Measurements from ENCODE around the gene SMAD5.

The SMAD5 gene

DNA sequence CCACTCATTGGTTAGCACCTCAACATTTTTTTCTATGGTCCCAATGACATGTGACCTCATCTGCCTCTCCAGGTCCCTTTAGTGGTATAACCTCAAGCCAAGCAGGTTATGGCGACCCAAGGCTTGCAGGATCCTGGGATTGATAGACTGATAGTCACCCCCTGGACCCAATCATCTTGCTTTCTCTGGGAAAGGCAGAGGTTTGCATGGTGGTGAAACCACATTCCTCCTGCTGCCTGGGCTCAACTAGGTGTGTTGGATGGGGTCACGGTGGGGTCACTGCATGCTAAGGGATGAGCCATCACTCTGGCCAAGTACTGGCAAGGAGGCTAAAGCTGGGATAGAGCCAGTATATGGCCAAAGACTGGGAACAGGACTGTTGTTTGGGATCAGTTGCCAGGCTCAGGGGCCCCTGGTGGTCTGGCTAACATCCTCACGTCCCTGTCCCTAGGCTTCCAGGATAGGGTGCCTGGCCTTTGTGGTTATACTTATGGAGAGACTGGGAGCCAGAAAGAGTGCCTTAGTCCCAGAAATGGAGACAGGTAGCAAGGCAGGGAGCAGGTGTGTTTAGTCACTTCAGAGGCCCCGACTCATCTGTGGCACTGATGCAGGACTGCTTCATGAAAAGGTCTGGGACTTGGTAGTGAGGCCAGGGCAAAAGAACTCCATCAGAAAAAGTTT is 65.0 kb downstream of the SMAD5 start:
- DNase-seq (ENCODE audit: low spot score) = peak; percentile 12

DNA sequence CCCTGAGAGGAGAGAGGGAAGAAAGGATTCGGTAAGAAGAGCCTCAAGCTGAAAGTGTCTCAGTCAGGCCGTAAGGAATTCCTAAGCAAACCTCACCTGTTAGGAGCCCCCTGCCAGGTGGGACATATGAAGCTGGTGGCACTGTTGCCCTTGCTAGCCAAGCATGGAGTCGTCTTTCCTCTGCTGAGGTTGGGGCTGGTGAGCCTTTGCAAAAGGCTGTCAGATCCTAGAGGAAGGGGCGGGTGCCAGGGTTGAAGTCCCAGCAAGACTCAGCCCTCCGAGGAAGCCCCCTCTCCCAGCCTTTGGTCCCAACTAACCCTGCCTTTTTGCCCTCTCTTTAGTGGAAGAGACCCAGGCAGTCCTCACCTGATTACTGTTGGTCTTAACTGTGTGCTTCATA is 65.8 kb downstream of the SMAD5 start:
- DNase-seq (ENCODE audit: low spot score) = peak; percentile 46

DNA sequence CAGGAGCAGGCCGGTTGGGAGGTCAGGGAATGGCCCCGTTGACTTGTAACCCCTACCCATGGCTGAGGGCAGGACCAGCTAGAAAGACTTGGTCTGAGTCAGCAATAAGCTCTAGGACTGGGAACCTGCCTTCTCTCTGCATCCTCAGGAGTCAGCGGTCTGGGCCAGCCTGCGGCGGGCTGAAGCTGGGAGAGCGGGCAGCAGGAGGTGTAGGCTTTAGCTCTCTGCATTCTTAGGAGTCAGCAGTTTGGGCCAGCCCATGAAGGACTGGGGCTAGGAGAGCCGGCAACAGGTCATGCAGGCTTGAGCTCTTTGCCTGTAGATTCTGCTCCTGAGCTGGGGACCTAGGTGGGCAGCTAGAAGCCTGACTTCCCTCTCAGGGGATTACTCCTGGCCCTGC is 66.8 kb downstream of the SMAD5 start:
- no peak for DNase-seq (ENCODE audit: low spot score)

DNA sequence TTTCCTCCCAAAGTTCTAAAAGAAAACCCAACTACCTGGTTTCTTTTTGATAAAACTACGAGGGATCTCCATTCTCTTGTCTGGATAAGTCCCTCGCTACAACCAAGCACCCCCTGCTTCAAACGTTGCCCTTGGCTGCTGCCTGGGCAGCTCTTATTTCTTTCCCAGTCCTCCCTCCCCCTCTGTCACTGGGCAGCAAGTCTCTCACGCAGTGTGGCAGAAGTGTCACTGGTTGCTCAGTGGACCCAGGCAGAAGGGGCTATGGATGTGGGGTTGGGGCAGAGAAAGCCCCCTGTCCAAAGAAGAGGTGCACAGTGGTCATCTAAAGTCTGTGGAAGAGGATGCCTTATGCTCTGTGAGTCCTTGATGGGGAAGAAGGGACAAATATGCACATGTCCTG is 67.5 kb downstream of the SMAD5 start:
- DNase-seq (ENCODE audit: low spot score) = peak; percentile 42

DNA sequence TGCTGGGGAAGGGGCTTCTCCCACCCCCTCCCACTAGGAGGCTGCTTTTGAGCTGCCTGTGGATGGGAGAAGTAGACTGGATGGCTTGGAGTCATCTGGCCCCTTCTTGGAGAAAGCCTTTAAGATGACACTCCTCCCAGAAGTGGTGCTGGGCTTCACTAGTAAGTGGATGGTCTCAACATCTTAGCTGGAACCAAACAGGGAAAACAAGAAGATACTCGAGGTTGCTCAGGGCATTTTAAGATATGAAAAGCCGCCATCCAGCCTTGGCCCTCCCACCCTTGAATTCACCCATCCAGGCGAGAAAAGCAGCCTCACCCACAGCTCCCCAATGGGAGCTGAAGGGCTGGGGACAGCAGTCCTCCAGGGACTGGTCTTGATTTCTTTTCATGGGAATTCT is 68.1 kb downstream of the SMAD5 start:
- DNase-seq (ENCODE audit: low spot score) = peak; percentile 28

DNA sequence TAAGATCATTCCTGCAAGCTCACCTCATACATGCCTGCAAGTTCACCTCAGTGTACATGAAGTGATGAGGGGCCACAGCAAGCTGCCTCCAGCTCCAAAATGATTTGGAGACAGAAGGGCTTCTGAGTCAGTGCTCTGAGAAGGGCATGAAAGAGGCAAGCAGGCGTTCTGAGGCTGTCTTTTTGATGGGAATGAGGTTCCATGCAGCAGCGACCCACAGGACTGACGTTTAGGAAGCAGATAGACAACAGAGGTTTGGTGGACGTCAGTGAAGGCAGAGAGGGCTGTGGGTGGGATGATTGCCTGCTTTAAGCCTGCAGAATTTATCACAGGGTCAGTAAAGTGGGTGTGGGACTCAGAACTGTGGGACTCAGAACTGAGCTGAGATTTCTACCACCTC is 69.2 kb downstream of the SMAD5 start:
- DNase-seq (ENCODE audit: low spot score) = peak; percentile 49

DNA sequence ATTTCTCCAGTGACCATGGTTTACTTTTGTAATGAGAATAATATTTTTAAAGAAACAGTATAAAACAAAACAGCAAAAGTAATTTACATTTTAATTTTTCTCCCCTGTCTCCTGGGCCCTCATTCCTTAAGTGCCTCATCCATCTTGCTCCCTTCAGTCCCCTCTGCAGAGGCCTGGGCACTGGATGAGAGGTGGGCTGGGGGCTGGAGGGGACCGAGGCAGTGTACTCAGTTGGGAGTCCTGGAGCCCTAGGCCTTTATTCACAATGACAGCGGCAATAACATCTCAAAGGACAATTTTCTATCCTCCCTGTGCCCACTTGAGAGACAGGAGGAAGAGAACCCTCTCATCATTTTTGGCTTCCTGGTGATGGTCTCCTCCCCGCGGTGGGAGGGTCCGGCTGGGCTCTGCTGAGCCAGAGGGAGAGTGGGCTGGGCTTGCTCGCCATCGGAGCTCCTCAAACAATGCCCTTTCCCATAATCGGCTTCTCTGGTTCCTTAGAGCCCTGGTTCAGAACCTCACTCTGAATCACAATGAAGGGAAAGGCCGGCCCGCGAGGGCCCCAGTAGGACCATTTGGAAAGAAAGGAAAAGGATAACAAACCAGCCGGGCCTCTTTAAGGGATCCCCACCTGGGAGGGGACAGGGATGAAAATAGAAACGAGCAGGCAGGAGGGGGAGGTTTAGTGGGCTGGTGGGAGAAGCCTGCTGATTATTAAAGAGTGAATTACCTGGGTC is 70.0 kb downstream of the SMAD5 start:
- DNase-seq (ENCODE audit: low spot score) = peak; percentile 52

DNA sequence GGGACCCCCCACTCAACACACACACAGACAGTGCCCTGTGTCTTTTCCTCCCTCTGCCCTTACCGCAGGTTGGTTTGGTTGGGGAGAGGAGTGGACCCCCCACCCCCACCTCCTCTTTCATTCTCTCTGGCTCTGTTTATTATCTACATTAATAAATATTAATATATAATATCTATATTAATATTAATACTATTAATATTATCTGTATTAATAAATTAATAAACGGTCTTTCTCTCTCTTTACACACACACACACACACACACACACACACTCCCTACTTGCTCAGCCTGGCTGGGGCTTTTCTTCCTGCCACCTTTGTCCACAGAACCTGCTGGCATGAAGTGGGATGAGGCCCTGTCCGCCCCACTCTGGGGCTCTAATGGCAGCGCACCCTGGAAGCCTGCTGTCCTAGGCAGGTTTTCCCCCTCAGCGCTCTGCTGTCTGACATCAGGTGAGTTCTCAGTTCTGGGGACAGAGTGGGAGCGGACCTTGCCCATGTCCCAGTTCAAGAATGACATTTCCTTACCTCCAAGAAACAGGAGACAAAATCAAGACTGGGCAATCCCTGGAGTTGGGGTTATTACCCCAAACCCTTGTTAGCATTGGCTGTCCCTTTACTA is 70.8 kb downstream of the SMAD5 start:
- peak; percentile 45 for DNase-seq (ENCODE audit: low spot score)

DNA sequence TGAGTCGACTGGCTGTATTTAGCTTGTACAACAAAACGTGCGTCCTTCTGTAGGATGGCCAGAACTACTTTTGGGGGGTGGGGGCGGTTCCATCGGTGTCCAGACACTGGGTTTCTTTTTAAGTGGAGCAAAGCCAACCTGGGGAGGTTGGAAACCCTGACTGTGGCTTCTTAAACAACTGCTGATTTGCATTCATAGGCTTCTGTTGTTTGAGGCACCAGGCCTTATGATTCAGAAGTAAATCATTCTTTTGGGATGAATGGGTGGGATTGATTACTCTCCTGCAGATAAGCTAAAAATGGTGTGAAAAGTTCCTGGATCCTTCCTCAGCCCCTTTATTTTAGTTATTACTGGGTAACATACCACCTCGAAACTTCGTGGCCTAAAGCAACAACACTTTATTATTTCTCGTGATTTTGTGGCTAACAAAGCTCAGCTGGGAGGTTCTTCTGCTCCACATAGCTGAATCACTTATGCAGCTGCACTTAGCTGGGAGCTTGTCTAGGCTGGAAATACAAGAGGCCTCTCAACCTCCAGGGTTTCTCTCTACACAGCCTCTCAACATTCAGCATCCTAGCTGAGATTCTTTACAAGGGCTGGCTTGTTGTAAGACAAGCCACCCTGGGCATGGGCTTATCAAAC is 72.5 kb downstream of the SMAD5 start:
- no peak for DNase-seq (ENCODE audit: low spot score)

DNA sequence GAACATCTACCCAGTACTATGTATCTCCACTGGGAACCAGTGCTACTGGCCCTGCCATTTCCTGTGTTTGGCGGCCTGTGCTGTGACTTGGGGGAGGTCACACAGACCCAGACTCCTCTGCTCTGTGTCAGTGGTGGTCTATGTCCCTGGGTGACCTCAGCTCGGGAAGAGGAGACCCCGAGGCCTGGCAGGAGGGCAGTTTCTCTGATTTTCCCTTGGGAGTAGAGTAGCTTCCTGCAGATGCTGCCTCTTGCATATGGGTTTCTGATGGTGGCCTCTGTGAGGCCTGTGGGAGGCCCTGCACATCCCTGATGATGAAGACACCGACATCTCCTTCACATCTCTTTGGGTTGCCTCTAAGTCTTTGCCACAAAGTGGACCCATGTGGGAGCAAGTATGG is 73.3 kb downstream of the SMAD5 start:
- DNase-seq (ENCODE audit: low spot score) = peak; percentile 58

DNA sequence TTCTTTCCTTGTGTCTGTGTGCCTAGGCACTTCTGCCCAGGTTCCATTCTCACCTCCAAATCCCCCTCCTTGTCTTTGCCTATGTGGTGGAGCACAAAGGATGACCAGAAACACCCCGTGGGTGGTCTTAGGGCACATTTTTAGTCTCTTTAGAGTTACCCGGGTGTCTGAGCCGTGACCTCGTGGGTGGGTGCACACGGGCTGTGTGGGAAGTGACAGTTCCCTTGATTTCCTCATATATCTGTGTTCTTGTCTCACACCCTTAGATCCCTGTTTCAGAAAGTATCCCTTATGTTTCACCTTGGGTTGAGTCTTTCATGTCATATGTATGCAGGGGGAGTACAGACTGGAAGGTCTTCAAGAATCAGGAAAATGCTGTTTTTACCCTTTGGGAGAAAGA is 73.7 kb downstream of the SMAD5 start:
- DNase-seq (ENCODE audit: low spot score) = peak; percentile 45

DNA sequence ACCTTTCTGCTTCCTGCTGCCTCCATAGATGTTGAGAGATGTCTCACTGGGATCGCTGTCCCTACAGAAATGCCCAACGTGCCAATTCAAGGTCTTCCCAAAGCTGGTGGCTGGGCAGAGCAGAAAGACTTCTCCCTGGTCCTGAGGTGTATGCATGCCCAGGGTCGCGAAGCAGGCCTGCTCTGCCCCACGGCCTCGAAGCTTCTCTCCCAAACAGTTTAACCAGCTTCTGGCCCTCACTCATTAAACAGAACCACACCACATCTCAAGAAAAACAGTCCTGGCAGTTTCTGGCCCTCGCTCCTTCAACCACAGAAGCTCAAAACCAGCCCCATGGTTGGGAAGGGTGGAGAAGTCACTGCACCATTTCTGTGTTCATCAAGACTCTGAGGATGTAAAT is 75.0 kb downstream of the SMAD5 start:
- DNase-seq (ENCODE audit: low spot score) = no peak

DNA sequence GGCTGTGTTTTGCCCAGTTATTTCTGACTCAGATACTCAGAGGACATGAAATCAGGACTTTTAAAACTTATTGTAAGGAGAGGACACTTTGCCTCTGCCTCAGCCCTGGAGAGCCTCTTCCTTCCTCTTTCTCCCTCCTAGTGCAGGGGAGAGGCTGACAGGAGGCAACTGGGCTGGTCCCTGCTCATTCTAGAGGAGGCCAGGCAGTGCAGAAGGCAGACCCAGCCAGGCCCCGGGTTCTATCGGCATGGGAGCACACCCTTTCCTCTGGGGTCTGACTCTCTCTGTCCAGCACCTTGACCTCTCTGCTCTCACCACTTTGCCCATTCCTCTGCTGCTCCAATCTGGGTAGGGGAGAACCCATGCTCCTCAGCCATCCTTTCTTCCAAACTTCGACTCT is 76.3 kb downstream of the SMAD5 start:
- DNase-seq (ENCODE audit: low spot score) = no peak

DNA sequence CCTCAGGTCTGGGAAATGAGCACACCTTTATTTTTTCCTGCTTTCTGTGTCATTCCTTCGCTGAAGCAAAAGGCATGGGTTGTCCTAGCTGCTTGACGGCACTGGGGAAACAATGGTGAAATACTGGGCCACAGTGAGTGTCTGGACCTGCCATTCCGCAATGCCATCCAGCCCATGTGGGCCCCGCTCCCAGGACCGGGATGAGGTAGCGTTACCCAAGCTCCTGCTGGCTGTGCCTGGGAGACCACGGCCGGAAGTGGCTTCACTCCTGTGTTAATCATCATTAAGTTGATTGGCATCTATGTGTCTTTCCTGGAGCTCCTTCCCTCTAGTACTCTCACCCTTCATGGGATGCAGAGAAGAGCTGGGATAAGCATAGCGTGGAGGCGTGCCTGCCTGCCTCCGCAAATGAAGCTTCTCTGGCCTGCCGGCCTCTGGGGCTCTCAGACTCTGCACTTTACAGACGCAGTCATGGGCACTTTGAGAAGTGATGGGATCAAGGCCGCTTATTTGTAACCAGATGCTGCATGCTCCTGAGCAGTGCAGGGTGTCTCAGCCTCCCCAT is 76.8 kb downstream of the SMAD5 start:
- no peak for DNase-seq (ENCODE audit: low spot score)

DNA sequence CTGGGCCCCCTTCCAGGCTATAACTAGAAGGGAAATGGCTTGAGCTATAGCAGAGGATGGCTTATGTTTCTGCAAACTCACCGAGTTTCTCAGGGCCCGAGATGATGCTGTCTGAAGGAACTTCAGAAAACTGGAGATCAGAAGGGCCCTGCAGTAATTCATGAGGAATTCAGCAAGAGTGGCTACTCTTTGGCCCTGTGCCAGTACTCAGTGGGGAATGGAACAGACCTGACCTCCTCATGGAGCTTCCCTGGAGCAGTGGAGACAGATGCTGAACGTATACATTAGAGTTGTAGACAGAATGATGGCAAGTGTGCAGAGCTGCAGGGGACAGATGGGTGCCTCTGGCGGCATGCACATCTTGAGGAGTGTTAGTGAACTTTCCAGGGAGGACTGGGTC is 77.6 kb downstream of the SMAD5 start:
- DNase-seq (ENCODE audit: low spot score) = no peak

DNA sequence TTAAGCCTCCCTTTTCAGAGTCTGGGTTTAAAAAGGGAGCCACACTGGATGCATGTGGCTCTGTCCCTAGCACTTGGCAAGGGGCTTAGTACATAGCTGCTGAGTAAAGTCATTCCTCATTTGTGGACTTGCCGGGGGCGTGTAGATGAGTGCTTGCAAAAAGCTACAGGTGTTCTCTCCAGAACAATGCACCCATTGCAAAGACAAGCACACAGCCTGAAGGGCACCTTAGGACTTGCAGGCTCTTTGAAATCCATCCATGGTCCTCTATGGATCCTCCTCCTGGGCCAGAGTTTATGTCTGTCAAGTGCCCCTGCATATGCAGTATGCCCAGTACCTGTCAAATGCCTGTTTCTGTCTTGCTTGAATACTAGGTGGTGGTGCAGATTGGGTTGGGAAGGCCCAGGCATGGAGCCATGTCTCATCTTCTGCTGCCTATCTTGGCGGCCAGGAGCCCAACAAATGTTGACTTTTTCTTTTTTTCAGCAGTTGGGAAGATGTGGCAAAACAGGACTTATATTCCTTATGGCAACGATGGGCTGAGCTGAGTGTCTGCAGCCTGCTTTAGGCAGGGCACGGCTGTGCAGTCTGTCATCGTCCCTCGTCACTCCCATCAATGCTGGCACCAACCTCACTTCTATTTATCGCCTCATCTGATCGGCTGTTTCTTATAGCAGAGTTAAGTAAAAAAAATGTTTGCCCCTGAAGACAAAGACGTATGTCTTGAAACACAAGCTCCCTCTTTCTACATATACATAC is 78.8 kb downstream of the SMAD5 start:
- no peak for DNase-seq (ENCODE audit: low spot score)

DNA sequence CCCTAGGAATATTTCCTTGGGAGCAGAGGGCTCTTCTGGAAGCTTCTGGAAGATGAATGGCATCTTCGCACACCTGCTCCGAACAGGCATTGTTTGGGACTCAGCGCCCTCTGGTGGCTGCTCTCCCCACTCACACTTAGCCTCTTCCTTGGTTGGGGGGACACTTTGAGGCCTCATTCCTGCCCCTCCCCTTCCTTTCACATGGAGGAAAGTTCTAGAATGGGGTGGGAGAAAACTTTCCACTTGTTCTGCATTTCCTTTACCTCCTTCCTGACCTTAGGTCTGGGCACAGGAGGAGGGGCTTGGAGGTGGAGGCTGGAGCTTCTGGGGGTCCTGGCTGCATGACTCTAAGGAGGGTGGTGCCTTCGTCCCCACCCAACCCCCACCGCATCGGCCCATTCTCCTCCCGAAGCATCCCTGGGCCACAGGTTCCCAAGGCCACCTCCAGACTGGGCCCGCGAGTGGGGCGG is 79.6 kb downstream of the SMAD5 start:
- DNase-seq (ENCODE audit: low spot score) = no peak

DNA sequence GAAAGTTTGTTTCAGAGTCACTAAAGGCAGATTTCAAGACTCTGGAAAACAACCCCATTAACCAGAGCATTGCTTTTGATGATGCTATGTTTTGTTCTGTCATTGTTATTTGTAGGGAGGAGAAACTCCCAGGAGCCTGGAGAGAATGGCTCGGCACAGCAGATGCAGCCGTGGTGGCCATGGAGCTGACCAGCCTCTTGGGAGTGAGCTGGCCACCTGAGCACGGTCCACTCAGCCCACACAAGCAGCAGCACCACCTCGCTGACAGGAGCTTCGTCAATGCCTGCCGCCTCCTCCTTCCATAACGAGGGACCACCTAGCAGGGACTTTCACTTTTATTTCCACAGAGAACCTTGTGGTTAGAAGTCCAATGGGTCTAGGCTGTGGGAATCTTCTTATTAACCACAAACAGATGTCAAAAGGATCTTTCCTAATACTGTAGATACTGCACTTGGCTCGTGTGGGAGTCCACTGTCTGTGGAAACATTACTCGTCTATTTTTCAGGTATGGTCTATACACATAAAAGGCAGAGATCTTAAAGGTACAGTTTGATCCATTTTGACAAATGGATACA is 81.4 kb downstream of the SMAD5 start:
- no peak for DNase-seq (ENCODE audit: low spot score)

DNA sequence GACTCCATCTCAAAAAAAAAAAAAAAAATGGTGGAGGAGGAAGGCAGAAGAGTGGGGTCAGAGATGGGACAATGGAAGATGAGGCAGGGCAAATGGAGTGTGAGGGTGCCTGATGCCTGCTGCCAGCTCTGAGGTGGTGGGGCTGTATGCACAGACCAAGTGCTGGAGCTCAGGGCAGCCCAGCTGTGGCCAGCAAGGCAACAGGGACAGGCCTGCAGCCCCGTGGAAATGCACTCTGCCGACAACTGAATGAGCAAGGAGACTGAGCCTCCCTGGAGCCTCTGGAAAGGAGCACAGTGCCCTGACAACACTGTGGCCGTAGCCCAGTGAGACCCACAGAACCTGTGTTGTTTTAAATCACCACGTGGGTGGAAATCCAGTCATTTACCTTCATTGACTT is 83.2 kb downstream of the SMAD5 start:
- no peak for DNase-seq (ENCODE audit: low spot score)

DNA sequence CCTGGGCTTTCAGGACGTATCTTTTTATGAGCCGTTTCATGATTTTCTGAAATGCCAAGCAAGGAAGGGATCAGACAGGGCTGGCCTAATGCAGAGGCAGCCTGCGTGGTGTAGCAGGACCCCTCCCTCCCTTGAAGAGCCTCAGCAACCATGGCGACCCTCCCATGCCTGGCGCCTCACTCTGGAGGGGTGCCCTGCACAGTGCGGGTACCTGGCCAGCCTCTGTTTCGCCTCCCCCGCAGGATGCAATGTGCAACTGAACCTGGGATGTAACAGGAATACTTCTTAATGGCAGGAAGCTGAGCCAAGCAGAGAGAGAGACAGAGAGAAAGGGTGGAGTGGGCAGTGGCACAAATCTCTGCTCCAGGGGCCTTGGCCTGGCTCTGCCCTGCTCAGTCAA is 83.6 kb downstream of the SMAD5 start:
- no peak for DNase-seq (ENCODE audit: low spot score)

DNA sequence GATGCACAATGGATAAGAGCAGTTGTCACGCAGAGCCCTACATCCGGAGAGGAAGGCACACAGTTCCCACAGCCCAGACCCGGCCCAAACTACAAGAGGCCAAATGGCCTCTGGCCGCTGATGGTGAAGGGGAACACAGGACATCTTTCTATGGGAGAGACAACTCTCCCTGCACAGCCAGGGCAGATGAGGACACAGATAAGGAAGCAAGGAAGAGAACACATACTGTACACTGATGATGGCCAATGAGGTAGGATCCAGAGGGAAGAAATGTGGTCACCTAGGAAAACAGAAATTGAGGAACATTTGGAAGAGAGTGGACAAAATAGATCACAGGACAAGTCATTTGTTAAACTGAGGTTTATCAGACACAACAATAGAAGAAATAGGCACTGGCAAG is 88.7 kb downstream of the SMAD5 start:
- DNase-seq (ENCODE audit: low spot score) = no peak

Measured in left forelimb (tissue), 1 donor.